Measurements from ENCODE around the gene GP9.

- TF ChIP-seq CTCF (IDR thresholded peaks at IDR 0.05) (no peak), ZFX (IDR thresholded peaks at IDR 0.05; ENCODE audit: borderline replicate concordance) (no peak)
Observed at GRCh38 chr3:129031476-129032215, 28.9 kb upstream of the GP9 start.

All from 22Rv1 (cell line).